HG03108 (cell line): Measurements from ENCODE around the gene VWDE.
"Not testable (repeated sequence)": the region's sequence is repeated elsewhere in the genome, so short reads cannot be mapped to it uniquely, and the experiment has no call there.

Experiments
- ATAC-seq: cut with Tn5 transposase; IDR thresholded peaks from one replicate; pipeline ENCODE4 v1.9.1; 2021; ENCODE audit warnings: moderate library complexity; ENCODE audit not compliant: unreplicated experiment

The VWDE gene

DNA sequence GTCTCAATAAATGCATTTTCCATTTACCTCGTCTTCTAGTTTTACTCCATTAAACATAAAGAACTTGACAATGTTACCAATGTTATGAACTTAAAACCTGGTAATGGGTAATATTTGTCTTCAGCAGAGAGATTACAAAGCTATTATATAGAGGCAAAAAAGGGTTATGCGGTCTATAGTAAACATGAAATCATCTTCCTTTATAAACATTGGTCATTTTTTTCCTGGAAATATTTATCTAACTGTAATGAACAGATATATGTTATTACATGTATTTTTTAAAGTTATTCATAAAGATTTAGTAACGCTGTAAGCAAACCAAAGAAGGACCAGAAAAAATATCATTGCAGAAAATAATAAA is 1.3 kb downstream of the VWDE start:
- no peak for ATAC-seq

DNA sequence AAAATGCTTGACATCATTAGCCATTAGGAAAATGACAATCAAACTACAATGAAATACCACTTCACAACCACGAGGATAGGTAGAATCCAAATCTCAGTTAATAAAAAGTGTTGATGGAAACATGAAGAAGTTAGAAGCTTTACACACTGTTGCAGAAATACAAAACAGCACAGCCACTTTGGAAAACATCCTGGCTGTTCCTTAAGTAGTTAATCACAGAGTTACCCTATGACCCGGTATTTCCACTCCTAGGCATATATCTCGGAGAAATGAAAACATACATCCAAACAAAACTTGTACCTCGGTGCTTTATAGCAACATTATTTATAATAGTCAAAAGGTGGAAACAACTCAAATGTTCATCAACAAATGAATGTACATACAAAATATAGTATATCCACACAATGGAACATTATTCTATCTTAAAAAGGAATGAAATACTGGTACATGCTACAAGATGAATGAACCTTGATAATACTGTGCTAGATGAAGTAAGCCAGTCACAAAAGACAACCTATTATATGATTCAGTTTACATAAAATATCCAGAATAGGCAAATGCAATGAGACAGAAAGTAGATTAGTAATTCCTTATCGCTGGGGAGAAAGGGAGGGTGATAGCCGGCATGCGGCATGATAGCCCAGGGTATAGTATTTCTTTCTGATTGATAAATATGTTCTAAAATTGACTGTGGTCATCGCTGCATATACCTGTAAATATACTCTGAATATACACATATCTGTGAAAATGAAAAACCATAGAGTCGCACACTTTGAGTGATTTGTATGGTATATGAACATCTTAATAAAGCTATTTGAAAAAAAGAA is 1.9 kb downstream of the VWDE start:
- ATAC-seq, result no peak

DNA sequence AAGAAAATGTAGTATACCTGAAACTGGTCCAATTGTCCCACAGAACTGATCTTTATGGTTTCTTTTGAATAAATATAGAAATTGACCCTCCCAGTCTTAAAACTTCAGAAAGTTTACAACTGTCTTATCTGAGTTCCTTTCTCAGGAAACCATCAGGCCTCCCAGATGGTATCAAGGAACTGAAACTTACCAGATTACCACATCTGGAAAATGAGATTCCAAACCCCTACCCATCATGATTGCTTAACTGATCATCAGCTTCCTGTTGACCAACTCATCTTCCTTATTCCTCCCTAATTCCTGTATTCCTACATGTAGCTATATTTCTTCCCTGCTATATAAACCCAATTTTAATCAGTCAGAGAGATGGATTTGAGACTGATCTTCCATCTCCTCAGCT is 5.5 kb downstream of the VWDE start:
- ATAC-seq, result no peak

DNA sequence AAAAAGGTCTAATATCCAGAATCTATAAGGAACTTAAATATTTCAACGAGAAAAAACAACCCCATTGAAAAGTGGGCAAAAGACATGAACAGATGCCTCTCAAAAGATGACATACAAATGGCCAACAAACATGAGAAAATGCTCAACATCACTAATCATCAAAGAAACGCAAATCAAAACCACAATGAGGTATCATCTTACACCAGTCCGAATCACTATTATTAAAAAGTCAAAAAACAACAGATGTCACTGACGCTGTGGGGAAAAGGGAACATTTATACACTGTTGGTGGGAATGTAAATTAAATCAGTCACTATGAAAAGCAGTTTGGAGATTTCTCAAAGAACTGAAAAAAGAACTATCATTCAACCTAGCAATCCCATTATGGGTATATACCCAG is 6.0 kb downstream of the VWDE start:
- ATAC-seq, result no peak

DNA sequence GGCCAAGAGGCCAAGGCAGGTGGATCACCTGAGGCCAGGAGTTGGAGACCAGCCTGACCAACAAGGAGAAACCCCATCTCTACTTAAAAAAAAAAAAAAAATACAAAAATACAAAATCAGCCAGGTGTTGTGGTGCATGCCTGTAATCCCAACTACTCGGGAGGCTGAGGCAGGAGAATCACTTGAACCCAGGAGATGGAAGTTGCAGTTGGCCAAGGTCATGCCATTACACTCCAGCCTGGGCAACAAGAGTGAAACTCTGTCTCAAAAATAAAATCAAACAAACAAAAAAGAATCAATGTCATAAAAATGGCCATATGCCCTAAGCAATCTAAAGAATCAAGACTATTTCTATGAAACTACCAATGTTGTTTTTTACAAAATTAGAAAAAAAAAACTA is 7.0 kb downstream of the VWDE start:
- not testable (repeated sequence) for ATAC-seq

DNA sequence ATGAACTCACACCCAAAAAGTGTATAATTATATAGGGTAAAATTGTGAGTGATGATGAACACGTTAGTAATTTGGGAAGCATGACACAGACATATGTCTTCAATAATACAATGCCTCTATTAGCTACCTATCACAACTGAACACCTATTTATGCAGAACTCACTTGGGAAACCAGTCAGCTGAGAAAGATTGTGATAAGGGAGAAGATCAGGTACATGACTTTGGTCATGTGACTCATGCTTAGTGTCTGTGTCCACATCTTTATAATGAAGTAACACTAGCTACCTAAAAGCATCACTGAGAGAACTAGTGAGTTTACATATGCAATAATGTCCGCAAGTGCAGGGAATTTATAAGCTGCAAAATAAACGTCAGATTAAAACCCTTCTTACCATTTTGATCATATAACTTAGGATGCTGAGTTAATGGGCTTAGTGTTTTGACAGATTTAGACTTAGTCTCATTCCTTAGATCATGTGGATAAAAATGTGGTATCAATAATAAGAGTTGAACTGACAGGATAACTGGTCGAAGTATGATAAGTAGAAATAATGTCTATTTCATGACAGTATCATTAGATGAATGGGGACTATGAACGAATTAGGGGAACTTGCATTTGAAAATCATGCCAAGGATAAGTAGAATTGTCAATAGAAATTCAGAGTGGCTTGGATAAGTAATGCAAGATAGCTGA is 11.6 kb downstream of the VWDE start:
- ATAC-seq, result no peak

DNA sequence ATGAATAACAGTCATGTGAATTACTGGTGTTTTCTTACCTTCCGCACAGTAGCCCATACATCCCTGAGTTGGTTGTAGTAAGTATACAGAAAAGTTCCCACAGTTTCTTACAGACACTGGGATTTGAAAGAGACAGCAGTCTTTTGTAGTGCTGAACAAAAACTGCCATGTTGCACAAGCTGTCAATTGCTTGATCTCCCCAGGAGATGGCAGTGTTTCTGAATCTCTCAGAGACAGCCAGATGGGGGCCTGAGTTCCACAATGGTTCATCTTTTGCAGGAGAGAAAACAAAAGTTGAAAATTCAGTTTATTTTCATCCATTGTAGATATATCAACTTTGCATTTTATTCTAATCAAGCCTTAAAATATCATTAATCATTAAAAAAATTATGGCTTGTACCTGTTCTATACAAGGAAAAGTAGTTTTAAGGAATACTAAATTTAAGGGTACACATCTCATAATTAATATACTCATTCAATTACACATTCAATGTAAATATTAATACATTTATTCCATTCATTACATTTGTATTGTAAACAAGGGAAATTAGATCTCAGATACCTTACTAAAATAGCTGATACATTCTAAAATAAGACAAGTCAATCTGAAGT is 14.5 kb downstream of the VWDE start:
- ATAC-seq, result peak; percentile 93

DNA sequence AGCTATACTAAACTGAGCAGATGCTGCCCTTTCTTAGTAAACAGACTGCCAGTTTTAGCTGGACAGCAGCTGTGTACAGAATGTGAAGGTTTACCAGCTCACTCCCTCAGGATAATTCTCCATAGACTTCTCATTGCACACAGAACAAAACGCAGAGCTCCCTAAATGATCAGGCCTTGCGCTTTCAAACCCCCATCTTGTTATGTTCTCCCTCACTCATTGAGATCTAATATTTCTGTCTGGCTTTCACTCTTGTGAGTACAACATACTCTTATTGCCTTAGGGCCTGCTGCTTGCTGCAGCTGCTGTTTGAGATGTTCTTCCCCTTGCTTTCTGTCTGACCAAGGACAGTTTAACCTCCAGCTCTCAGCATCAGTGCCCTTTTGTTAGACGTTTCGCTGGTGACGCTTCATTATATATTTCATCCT is 17.3 kb downstream of the VWDE start:
- ATAC-seq, result no peak

DNA sequence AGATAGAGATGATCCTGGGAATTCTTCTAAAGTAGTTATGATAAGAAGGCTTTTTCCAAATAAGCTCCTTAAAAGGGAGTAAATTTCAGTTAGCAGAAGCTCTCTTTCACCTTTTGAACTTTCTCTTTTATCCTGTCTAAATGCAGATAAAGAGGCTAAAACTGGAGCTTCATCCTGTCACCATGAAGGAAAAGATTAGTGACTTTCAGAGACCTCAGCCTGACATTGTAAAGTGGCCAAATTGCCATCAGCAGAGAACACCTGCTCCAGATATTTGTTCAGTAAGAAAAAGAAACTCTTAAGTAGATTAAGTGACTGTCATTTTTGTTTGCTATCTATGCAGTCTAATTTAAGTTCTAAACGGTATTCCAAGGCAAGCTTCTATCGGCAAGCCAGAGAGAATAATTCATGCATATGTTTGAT is 18.3 kb downstream of the VWDE start:
- no peak for ATAC-seq

DNA sequence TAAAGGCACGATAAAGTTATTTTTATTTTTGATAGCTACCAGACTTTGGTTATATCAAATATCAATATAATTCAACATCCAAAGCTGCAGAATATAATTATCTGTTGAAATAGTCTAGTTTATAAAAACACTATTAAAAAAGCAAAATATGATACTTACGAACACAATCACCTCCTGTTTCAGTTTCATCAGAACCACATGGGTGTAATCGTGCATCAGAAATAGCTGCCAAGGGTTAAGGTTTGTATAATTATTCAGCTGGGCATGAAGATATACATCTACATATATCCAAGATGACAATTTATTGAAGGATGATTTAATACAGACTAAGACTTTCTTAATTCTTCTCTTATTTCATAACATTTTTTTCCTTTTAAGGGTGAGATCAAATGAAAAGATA is 20.3 kb downstream of the VWDE start:
- ATAC-seq, result no peak

DNA sequence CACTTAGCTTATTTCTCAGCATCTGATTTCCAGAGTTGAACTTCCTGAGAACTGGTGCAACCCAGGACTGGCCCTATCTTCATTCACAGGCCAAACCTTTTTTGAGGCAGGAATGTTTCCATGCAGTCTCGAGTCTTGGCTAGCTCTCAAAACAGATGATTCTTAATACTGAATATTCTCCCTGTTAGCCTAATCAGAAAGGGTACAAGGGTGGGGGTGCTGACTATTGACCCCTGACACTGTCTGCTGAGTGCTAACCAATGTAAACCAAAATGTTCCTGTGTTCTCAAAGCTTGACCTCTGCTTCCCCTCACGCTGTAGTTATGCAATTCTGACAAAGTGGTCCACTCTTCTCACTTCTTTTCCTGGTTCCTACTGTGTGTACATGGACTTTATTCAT is 25.3 kb downstream of the VWDE start:
- no peak for ATAC-seq

DNA sequence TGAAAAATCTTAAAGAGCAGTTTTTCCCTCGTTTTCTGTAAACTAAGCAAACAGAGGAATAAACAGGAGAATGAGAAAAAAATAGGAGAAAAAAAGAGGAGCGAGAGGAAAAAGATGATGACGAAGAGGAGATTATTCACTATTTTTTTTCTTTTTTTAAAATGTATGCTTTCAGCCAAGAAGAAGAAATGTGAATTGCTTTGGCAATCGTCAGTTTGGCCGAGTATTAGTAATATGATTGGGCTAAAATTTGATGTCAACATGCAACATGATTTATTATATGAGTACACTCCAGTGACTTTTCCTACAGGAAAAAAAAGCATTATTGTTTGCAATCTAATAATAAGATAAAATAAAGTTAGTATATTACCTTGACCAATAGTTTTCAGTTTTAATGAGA is 26.3 kb downstream of the VWDE start:
- no peak for ATAC-seq

DNA sequence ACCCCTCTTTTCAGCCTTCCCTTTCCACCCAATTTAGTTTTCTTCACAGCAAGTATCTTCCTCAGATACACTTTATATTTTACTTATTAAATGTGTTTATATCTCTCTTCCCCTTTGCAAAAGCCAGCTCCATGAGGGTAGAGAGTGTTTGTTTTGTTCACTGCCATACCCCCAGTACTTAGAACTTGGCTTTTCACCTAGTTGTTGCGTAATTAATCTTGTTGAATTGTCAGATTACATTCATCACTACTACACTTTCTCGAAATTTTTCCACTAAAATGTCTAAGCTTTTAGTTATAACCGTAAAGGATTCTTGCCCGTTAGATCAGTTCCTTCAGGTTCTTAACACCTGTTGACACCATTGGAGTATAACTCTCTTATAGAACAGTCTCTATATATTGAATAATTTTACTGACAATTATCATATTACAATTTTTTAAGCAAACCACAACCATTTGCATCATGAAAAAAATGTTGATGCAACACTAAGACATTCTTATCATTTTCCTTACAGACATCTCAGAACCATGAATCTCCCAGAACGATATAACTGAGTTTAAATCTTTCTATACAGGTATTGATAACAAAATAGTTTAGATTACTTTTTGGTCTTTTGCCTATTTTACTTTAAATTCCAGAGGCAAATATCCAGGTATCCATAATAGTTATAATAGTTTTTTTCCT is 29.9 kb downstream of the VWDE start:
- no peak for ATAC-seq

DNA sequence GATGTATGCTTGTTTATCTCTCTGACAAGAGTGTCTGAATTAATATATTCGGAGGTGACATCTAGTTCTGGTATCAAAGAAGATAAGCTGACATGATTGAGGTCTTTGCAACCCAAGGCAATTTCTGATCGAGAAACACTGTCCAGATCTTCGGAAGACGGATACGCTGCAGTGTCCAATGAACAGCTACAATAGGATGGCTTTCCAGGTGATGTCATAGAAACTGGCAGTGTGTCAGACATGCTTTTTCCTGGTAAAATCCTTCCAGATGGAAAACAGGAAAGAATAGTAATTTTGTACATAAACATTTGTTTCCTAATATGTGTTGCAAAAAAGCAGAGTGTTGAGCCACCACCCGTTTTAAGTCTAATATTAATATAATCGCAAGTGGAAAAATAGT is 33.4 kb downstream of the VWDE start:
- no peak for ATAC-seq

DNA sequence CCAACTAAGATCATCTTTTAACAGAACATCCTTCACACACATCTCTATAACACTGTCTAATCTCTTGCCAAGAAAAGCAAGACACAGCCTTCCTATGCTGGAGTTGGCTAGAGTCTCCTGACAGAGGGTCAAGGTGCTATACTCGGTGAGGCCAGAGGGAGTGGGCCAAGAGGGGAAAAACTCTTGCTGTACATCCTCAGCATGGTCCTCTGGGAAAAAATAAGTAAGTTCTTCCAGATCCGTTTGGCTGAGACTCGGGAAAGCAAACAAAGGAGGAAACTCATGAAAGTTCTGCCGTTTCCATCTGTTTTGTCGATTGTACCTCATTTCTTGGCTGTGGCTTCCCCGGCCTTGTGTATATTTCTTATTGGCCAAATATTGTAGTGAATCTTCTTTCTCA is 33.9 kb downstream of the VWDE start:
- no peak for ATAC-seq

DNA sequence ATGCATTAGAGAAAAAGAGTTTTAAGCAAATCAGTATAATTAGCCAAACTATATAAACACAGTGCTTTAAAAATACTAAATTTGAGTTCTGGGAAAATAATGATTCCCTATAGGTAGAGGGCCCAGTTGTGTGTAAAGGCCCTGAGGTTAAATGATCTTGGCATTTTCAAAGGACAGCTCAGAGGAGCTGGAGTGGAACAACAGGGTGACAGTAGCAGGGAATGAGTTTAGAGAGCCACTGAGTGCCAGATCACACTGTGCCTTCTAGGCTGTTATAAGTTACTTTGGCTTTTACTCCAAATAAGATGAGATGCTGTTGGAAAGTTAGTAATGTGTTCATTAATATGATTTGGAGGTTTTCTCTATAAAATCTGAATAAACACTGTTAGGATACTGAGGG is 34.6 kb downstream of the VWDE start:
- no peak for ATAC-seq

DNA sequence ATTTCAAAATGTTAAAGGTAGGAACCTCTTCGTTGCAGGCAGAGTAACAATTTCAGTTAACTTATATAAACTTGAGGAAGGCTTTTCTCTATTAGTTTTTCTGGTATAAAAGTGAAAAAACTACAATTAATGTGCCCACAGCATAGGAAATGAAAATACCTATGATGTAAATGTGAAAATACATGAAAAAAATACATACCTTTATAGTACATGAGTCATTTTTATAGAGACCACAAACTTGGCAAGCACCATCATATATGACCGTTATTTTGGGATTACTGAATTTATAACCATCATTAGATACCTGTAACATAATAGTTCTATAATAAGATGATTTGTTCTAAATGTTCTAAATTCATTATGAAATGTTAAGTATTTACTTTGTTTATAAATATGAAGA is 42.7 kb downstream of the VWDE start:
- ATAC-seq, result no peak

DNA sequence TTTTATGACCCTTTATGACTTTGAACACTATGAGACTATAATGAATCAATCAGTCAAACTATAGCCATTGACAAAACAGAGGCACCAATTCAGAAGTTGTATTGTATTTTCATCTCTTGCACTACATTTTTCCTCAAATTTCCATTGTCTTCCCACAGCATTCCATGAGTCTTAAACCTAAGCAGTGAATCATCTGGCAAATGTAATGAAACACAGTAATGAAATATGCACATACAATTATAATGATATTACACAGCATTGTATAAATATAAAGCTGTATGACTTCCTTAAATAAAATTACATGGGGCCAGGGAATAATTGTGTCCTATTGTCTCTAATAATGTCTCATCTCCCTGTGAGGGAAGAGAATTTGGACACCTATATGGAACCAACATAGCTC is 45.0 kb downstream of the VWDE start:
- no peak for ATAC-seq

DNA sequence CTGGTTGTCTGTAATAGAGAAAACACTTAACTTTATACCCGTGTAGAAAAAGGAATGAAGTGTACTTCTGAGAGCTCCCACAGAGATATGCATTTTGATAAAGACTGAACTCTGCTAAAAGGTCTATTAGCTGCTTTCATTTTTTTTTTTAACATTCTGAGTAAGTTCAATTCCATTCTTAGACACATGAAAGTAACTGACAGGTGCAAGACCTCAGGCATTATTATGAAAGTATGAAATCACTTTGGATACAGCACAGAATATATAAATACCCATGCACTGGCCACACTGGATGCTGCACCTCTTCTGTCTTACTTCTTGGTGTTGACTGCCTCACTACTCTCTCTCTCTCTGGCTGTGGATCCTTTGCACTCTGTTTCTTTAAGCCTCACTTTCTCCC is 46.2 kb downstream of the VWDE start:
- peak; percentile 47 for ATAC-seq

DNA sequence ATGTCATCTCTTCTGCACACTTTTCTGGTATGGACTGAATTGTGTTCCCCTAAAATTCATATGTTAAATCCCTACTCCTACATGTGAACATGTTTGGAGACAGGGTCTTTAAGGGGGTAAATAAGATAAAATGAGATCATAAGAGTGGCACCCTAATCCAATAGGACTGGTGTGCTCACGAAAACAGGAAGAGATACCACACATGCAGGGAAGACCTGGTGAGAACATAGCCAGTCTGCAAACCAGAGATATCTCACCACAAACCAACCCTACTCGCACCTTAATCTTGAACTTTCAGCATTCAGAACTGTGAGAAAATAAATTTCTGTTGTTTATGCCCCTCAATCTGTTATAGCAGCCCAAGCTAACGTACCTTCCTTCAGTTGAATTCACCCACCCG is 51.8 kb downstream of the VWDE start:
- ATAC-seq, result no peak

DNA sequence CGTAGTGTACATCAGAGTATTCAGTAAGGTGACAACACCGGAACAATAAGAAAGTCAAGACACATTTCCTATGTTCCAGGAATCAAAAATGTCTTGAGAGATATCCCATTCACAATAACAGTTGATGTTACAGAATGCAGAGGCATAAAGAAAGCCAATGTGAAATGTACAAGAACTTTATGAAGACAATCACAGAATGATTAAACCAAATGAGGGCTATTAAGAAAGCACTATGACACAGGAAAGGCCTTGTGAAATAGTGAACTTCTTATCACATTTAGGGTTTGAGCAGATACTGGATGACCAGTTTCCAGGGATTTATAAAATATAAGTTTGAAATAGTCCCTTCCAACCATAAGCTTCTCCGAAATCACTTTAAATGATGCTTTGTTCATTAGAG is 52.7 kb downstream of the VWDE start:
- ATAC-seq, result no peak

DNA sequence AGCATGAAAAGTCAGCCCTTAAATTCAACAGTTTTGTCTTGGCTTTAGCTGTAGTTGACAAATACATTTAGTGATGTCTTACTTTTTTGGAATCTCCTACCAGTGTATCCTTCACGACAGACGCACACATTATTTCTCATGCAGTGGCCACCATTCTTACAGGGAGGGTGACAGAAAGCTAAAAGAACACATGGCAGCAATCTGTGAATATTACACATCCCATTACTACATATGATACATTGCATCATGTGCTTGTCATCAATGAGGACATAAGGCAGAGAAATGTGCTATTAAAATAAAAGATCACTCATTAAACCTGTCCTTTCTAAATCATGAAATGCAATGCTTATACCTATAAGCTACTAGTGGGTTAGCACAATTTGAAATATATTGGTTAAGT is 66.6 kb downstream of the VWDE start:
- no peak for ATAC-seq
